NCI-H748 treated with DMSO at 0.1 percent for 48 hours (cell line): Measurements from ENCODE around the gene RPL21.
"Not testable (repeated sequence)": the region's sequence is repeated elsewhere in the genome, so short reads cannot be mapped to it uniquely, and the experiment has no call there.

Source experiments
- DNase-seq: peaks from one replicate; lab custom pipeline; 2025; lab: John Stamatoyannopoulos, UW

RPL21 gene

GRCh38 chr13:27289011-27289665 lies 37.8 kb downstream of the RPL21 start:
- no peak for DNase-seq

DNA sequence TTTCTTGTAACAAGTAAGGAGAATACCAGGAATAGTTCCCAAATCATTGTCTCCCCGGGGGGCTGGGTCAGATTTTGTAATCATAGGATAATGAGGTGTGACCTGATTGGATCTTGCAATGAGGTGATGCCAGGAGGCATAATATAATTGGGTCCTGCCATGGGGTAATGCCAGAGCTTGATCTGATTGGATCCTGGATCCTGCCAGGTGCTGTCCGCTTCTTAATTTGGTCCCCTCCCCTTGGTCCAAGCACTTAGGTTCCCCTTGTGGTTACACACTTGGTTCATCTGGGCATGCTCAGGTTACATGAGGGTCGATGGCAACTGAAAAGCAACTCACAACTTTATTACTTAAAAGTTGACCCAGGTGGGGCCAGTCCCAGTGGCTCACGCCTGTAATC lies 39.4 kb downstream of the RPL21 start:
- DNase-seq = no peak

- DNase-seq = not testable (repeated sequence)
Observed at GRCh38 chr13:27291967-27292366, 40.6 kb downstream of the RPL21 start.

- no peak for DNase-seq
Observed at GRCh38 chr13:27293076-27293691, 41.8 kb downstream of the RPL21 start.

- no peak for DNase-seq
Observed at GRCh38 chr13:27293873-27294515, 42.6 kb downstream of the RPL21 start.

GRCh38 chr13:27295096-27295495 lies 43.7 kb downstream of the RPL21 start:
- no peak for DNase-seq

- no peak for DNase-seq
Observed at GRCh38 chr13:27295660-27296059, 44.3 kb downstream of the RPL21 start.

DNA sequence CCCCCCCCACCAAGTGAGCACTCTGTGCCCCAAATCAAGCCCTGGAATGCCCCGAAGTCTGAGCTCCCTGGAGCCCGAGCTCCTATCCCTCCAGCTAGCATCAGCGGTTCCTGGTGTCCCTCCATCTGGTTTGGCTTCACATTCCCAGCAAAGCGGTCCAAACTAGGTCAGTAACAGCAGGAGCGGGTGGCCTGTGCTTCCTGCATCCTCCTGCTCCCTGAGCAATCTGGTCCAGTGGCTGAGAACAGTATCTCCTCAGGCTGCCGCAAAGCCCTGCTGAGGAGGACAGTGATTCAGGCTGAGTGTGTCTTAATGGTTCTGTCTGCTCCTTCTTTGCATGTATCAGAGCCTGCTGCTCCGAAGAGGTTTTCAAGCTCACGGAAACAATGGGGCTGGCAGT lies 45.1 kb downstream of the RPL21 start:
- no peak for DNase-seq

DNA sequence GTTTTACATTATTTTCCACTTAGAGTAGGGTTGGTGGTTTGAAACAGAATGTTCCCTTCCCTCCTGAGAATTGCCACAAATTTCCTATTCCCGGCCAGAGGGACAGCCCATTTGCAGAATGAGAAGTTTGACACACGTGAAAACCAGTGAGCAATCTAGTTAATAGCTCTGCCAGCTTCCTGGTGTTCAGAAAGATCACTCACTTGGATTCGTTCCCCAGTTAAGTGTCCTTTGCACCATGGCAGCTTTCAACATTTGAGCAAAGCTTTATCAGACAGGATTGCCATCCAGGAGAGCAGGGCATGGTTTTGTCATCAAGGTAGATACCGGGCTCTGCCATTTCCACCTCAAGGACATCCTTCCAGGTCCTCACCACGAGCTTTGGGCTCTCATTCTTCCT lies 47.5 kb downstream of the RPL21 start:
- DNase-seq = no peak

DNA sequence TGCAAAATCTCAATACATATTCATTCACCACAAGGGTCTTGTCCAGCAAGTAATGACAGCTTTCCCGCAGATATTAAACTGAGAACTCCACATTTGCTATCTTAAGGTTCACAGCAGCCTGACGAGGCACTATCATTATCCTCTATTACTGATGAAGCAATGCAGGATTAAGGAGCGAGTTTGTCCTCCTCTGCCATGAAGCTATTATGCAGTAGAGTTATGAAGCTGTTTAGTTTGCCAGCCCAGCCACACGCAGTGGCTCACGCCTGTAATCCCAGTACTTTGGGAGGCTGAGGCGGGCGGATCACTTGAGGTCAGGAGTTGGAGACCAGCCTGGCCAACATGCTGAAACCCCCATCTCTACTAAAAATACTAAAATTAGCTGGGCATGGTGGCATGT lies 49.0 kb downstream of the RPL21 start:
- not testable (repeated sequence) for DNase-seq

DNA sequence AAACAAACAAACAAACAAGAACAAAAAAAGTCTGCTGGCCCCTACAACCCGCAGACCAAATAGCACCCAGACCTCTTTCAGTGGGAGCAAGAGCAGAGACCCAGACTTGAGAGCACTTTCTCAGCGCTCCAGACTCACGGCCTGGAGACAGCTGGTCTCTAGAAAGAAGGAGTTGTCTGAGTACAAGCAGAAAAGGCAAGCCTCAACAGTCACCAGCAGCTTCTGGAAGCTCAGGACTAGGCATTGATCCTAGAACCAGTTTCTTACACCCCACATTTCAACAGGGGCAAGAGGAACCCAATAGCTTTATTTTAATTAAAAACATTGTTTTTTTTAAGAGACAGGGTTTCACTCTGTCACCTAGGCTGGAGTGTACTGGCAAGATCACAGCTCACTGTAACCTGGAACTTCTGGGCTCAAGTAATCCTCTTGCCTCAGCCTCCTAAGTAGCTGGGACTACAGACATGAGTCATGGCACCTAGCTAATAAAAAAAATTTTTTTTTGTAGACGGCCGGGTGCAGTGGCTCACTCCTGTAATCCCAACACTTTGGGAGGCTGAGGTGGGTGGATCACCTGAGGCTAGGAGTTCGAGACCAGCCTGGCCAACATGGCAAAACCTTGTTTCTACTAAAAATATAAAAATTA lies 49.7 kb downstream of the RPL21 start:
- no peak for DNase-seq

GRCh38 chr13:27302643-27303262 lies 51.4 kb downstream of the RPL21 start:
- no peak for DNase-seq

DNA sequence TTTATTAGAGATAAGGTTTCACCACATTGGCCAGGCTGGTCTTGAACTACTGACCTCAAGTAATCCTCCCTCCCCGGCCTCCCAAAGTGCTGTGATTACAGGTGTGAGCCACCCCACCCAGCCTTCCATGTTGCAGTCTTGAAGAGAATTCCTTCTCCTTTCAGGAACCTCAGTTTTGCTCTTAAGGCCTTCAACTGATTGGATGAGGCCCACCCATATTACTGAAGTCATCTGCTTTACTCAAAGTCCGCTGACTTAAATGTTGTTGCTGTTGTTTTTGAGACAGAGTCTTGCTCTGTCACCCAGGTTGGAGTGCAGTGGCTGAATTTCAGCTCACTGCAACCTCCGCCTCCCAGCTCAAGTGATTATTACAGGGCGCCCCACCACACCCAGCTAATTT lies 52.7 kb downstream of the RPL21 start:
- no peak for DNase-seq

- DNase-seq = no peak
Observed at GRCh38 chr13:27304611-27305010, 53.3 kb downstream of the RPL21 start.
